ENCODE results near the gene BARX1.

- TF ChIP-seq FOXK2 (IDR thresholded peaks at IDR 0.05), result no peak
- TF ChIP-seq SP1 (IDR thresholded peaks at IDR 0.05), result no peak
- no peak for TF ChIP-seq FOXM1 (IDR thresholded peaks at IDR 0.05; ENCODE audit: borderline replicate concordance)
- no peak for TF ChIP-seq ELF4 (IDR thresholded peaks at IDR 0.05)
- TF ChIP-seq TARDBP (IDR thresholded peaks at IDR 0.05), result no peak
- TF ChIP-seq PKNOX1 (IDR thresholded peaks at IDR 0.05), result no peak
- no peak for TF ChIP-seq ZNF384 (IDR thresholded peaks at IDR 0.05)
- no peak for TF ChIP-seq BHLHE40 (IDR thresholded peaks at IDR 0.05; ENCODE audit: borderline replicate concordance)
Observed at GRCh38 chr9:93969328-93969661, 14.1 kb upstream of the BARX1 start.
